ENCODE data around the gene TMSB4X.
"Not testable (repeated sequence)": the region's sequence is repeated elsewhere in the genome, so short reads cannot be mapped to it uniquely, and the experiment has no call there.

Gene TMSB4X

DNA sequence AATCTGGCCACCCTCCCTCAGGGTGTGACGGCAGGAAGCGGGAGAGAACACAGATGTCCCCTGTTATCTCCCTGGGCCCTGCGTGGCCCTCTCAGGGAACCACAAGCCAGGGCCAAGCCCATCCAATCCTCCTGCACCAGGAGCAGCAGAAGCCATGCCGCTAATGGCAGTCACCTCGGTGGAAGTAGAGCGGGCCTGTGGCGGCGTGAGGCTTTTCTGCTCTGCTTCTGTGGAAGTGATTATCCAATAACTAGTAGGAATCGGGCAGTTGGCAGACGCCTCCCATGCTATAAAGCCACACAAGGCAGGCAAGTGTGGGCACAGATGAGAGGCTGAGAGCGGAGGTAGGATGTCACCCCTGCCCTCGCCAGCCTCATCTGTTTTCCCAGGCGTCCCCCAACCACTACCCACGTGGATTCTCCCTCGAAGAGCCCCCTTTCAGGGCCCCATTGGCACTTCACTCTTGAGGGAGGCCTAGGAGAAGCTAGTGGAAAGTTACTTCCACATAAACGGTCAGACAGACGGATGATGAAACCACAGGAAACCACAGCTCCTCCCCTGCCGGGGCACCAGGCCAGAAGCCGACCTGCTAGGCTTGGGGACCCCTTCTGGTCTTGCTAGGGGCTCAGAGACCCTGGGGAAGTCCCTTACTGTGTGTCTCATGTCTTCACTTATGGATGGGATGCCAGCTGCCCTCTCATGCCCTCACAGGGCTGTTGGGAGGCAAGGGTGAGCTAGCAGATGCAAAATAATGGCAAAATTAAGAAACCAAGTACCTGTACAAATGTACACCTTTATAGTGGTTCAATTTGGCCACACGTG is 18.8 kb upstream of the TMSB4X start:
- peak; percentile 81 to 89 for DNase-seq

DNA sequence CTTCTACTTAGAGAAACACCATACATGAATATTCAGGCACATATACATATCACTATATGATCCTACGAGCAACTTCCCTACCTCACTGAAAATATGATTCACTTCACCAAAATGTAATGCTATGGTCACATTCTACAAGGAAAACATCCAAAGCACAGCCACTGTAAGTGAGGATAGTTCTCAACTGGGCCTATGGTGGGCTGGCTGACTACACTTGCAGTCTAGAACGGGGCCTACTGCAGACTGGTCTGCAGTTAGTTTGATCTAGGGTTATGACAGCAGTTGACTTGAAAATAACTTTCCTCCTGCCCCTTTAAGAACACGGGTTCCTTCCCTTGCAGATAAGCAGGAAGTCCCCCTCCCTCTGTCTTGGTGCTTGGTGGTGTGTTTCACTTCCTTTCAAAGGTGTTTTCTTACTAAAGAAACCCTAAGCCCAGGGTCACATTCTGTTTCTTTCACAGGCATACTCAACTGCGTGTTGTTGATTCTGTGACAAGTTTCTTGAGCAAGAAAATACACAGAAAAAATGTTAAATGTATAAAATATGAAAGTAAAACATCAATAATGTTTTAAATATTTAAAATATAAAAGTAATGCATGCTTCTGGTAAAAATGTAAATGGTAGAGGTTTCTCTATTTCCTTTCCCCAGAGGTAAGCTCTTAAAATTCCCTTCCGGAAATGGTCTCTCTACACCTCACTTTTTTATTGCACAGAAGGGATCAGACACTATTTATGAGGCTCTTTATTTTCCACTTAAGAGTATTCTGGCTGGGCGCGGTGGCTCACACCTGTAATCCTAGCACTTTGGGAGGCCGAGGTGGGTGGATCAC is 18.0 kb upstream of the TMSB4X start:
- DNase-seq = peak; percentile 65 to 74

DNA sequence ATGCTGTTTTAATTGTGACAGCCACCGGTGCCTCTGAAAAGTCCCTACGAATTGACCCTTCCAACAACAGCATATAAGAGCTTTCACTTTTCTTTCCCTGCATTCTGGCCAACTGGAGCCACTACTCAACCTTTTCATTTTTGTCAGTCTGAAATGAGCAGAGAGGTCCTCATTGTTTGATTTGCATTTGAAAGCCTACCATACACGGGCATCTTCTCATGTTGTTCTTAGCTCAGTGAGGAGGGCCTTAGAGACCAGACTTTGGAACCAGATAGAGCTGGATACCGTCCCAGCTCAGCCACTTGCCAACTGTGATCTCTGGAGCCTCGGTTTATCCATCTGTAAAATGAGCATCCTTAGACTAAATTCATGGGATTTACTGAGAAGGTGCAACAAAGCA is 16.9 kb upstream of the TMSB4X start:
- no peak for DNase-seq

DNA sequence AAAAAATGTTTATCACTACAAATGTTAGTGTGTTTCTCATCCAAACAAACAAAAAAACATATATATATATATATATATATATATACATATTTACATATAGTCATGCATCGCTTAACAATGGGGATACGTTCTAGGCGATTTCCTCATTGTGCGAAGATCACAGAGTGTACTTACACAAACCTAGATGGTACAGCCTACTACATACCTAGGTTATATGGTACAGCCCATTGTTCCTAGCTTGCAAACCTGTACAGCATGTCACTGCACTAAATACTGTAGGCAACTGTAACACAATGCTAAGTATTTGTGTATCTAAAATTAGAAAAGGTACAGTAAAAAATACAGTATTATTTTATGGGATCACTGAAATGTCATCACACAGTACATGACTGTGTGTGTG is 16.4 kb upstream of the TMSB4X start:
- DNase-seq = no peak

DNA sequence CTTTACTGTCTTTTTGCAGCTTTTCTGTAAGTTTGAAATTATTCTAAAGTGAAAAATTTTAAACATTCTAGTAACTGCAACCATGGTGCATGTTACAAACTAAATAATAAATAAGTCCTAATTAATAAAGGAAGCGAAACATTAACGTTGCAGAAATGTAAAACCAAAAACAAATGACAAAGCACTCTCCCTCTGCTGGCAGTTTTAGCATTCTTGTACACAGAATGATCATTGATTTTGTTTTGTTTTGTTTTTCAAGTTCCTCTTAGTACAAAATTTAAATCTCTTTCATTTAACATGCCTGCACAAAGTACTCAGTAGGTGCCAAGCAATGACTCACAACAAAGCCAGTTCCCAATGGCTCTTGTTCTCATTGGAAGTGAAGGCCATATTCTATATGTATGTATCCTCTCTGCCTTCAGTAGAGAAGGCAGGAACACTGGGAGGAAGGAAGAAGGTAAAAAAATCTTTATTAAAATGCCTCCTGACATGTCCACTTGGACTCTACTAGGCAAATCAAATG is 13.7 kb upstream of the TMSB4X start:
- DNase-seq = no peak

DNA sequence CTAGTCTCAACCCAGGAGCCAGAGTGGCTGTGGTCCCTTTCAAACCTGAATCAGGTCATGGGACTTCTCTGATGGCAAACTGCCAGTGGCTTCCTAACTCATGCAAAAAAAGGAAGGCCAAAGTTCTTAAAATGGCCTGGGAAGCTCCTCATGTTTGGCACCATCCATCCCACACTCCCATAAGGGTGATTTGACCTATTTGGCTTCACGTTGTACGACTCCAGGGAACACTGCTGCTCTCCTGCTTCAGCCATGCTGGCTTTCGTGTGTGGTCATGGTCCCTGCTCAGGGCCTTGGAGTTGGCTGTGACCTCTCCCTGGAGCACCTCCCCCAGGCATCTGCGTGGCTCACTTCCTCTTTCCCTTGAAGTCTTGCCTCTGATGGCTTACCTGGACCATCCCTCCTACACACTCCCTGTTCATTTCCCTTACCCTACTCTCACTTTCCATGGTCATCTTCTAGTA is 12.8 kb upstream of the TMSB4X start:
- DNase-seq = peak in 1 of 2 experiments; percentile 13

GRCh38 chrX:12963210-12963850 is 11.6 kb upstream of the TMSB4X start:
- DNase-seq = not testable (repeated sequence)

DNA sequence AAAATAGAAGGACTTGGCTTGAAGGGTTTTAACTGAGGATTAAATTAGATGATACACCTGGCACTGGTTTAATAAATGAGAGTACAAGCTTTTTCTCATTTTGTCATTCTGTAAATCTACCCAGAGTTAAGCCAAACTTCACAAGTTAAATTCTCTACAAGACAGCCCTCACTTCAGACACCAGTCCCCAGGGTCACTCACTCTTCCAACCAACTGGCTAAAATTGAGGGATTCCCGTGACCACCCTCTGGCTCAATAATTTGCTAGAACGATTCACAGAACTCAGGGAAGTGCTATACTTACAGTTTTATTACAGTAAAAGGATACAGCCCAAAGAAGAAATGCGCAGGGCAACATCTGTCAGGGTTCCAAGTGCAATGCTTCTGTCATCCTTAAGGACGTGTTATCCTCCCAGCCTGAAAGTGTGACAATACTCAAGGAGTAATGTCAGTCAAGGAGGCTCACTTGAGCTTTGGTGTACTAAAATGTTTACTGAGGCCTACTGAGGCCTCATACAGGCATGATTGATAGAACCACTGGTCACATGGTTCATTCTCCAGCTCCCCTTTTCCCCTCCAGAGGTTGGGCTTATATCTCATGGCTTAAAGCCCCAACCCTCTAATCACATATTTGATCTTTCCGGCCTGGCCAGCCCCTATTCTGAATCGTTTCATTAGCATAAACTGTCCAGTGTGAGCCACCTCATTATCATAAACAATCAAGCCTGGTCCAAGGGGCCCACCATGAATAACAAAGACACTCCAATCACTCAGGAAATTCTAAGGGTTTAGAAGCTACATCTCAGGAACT is 9.6 kb upstream of the TMSB4X start:
- no peak for DNase-seq

- no peak for DNase-seq
Measured at GRCh38 chrX:12966151-12966550, 8.8 kb upstream of the TMSB4X start.

DNA sequence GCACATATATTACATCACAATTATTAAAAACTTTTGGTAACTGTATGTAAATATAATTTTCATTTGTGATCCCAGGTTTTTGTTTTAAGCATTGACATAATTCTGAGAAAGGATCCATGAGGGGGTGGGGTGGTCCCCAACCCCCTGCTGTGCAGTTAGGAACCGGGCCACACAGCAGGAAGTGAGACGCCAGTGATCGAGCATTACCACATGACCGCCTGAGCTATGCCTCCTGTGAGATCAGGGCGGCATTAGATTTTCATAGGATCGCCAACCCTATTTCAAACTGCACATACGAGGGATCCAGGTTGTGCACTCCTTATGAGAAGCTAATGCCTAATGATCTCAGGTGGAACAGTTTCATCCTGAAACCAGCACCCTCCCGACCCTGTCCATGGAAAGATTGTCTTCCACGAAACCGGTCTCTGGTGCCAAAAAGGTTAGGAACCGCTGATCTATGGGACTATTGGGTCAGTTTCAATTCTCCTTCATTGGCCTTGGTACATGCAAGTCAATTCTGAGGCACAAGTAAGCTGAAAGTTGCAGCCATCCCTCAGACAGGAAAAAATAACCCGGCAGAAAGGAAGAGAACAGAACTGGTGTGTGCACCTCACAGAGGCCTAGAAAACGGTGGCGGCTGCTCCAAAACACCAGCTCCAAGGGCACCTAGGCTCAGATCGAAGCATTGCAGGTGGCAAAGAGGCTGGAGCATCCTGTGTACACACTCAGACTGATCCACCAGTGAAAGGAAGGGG is 7.0 kb upstream of the TMSB4X start:
- no peak for DNase-seq

DNA sequence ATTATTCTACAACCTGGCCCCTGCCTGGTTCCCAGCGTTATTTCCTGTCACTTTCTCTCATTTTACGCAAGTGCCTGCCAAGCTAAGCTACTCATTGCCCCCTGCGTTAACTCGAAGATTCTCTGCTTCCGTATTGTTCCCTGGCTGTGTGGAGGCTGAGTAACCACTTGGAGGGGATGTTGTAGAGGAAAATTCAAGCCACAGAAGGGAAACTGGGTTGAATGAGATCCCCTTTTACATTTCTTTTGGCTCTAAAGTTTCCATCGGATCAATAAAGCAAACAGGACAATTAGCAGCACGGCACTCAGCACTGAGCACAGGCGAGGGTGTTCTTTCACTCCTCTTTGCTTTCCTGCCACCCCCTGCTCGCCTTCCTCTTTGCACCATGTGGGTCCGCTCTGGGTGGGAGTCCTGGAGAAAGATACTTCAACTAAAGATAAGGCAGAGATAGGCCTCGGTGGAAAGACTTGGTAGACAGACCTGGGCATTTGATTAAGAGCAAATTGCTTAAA is 4.2 kb upstream of the TMSB4X start:
- peak; percentile 45 to 60 for DNase-seq

DNA sequence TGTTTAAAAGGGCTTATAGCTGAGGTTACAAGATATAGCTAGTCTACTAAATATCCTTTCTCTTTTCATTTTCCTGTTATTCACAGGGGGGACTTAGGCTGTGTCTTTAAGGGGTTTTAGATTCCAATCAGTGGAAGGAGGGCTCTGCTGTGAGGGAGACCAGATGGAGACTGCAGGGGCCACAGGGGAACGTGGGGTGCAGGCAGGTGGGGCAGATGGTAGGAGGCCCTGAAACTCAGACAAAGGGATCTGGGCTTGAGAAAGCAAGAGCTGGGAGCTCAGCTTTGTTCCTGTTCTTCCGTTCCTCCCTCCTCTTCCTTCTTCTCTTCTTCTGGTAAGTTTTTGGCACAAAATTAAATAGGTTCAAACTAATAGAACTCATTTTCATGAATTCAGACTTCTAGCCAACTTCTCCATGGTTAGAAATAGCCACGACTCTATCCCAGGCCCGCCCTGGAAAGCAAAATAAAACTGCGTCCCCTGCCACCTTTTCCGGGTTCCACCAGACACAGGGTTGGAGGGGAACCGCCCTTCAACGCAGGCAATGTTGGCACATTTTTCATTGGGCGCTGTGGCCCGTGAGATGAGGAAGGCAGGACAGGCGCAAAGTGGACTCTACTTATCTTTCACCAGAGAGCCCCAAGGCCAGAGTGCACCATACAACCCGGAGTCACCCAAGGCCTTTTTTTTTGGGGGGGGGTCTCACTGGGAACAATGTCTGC is 3.5 kb upstream of the TMSB4X start:
- DNase-seq = no peak

DNA sequence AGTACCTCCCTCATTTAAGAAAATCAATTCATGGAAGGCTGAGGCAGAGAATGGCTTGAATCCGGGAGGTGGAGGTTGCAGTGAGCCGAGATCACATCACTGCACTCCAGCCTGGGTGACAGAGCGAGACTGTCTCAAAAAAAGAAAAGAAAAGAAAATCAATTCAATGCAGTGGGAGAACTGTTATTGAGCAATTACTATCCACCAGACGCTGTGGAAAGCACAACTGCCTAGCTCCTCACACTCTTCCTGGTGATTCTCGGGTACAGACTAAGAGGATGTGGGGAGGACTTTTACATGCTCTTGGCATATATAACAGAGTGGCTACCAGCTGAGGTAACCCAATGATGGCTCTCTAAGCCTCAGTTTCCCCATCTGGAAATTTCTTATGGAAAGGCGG is 2.7 kb upstream of the TMSB4X start:
- DNase-seq = peak; percentile 11 to 32

DNA sequence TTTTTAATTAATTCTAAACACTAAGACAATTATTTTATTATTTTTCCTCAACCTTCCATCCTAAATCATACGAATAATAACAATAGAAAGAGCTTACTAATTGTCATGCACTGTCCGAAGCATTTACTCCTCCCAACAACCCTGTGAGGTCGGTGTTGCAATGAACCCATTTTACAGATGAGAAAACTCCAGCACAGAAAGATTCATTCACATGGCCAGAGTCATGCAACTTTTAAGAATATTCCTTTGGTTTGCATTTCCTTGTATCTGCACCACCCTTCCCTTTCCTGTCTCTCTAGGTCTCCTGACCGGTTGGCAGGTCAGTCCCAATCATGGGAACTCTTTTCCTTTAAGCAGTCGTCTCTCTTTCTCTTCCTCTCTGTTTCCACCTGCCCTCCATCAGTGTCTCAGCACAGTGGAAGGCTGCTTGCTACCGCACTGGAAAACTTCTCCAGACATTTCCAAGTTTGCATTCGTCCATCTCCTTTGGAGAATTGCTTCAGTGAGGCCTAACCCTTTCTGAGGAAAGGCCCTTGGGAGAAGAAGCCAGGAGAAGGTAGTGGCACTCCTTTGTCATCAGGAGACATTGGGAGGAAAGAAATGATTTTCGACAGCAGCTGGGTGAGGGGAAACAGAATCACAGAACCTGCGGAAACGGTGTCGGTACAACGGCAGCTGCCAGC is 1.9 kb upstream of the TMSB4X start:
- no peak for DNase-seq

- peak in 1 of 2 experiments; percentile 29 for DNase-seq
Measured at GRCh38 chrX:12973561-12974304, 1.2 kb upstream of the TMSB4X start.

GRCh38 chrX:12974305-12974795 is 560 bp upstream of the TMSB4X start:
- peak; percentile 29 to 33 for DNase-seq

- no peak for DNase-seq
Measured at GRCh38 chrX:12975670-12975965, 708 bp downstream of the TMSB4X start.

GRCh38 chrX:12975991-12976558 is 1.2 kb downstream of the TMSB4X start:
- DNase-seq = peak; percentile 64 to 66

Data from AML-193 (cell line).